ENCODE data around the gene ZDHHC5.
A peak's percentile ranks its signal among the peaks of the same experiment; 100 is the strongest.

The ZDHHC5 gene

GRCh38 chr11:57741132-57742086, 73.5 kb downstream of the ZDHHC5 start, which contains the start of gene SELENOH:
Gene SELENOH (plus strand): TSS chr11:57741491. CDS start chr11:57741596, 105 bp downstream.
- peak within 1 kb of the TSS; percentile 68 for H3K4me3 ChIP-seq (ENCODE audit: control insufficient read depth, low read depth, low read length)
- peak; percentile 91 for DNase-seq (ENCODE audit: low read depth)
- no peak for TF ChIP-seq CTCF (IDR thresholded peaks at IDR 0.05; ENCODE audit: control insufficient read depth, insufficient read depth, low read depth, low read length, missing control alignments)

- no peak for DNase-seq (ENCODE audit: low read depth)
- H3K4me3 ChIP-seq (ENCODE audit: control insufficient read depth, low read depth, low read length) = peak overlapping the region; percentile 68
- no peak for TF ChIP-seq CTCF (IDR thresholded peaks at IDR 0.05; ENCODE audit: control insufficient read depth, insufficient read depth, low read depth, low read length, missing control alignments)
Observed at GRCh38 chr11:57742087-57742452, 74.2 kb downstream of the ZDHHC5 start.

- no peak for DNase-seq (ENCODE audit: low read depth)
- TF ChIP-seq CTCF (IDR thresholded peaks at IDR 0.05; ENCODE audit: control insufficient read depth, insufficient read depth, low read depth, low read length, missing control alignments) = no peak
- H3K4me3 ChIP-seq (ENCODE audit: control insufficient read depth, low read depth, low read length) = no peak overlapping the region
Observed at GRCh38 chr11:57744357-57744756, 76.4 kb downstream of the ZDHHC5 start.

GRCh38 chr11:57745206-57745605, 77.3 kb downstream of the ZDHHC5 start:
- DNase-seq (ENCODE audit: low read depth) = no peak
- no peak for TF ChIP-seq CTCF (IDR thresholded peaks at IDR 0.05; ENCODE audit: control insufficient read depth, insufficient read depth, low read depth, low read length, missing control alignments)
- no peak overlapping the region for H3K4me3 ChIP-seq (ENCODE audit: control insufficient read depth, low read depth, low read length)

GRCh38 chr11:57746920-57747319, 79.0 kb downstream of the ZDHHC5 start:
- no peak for TF ChIP-seq CTCF (IDR thresholded peaks at IDR 0.05; ENCODE audit: control insufficient read depth, insufficient read depth, low read depth, low read length, missing control alignments)
- no peak overlapping the region for H3K4me3 ChIP-seq (ENCODE audit: control insufficient read depth, low read depth, low read length)
- DNase-seq (ENCODE audit: low read depth) = no peak
